H1 (cell line): ENCODE data around the gene MACROD2. TPM values are rescaled to one million over a fixed set of nuclear protein-coding genes. Genes with fewer than 3 reads are reported as not detected.

Experiments used
- NANOG ChIP-seq: IDR thresholded peaks from 2 replicates; pipeline ENCODE4 v1.6.1; 2011; ENCODE audit warnings: low read length, low read depth, mild to moderate bottlenecking, inconsistent platforms; ENCODE audit not compliant: insufficient read depth, poor library complexity, severe bottlenecking
- SIRT6 ChIP-seq: IDR thresholded peaks from one replicate; pipeline ENCODE4 v1.7.1; 2012; ENCODE audit warnings: low read length, inconsistent platforms
- polyA plus RNA-seq, 7 experiments: library from polyadenylated mRNA; depleted of rRNA in 3 of 7; stranded (reverse) in 5 of 7; unstranded in 2 of 7; fragments of >200 nt in 5 of 7; fragments of 200-250 nt in 2 of 7; gene quantifications; 1 replicate in 5 of 7; 2 replicates in 1 of 7; 4 replicates in 1 of 7; pipeline versions ENCODE4 v1.2.1 to v1.2.3, GENCODE V29; 2011 to 2013; ENCODE audit warnings: missing spikeins in 2 of 7, mixed read lengths in 2 of 7
- total RNA-seq: library from RNA; stranded (reverse); fragmentation: NEBNext Ultra II Directional; extraction: Animal tissue kit (Norgen Biotek cat#: 25700); gene quantifications from 2 replicates; pipeline ENCODE4 v1.2.1, GENCODE V29; 2021

Gene MACROD2
- total and polyA plus RNA-seq, 2 of the 8 experiments (the other 6 are each of a cell fraction or from before 2014, with no cell fraction given) = 0.70 to 3.9 TPM

DNA sequence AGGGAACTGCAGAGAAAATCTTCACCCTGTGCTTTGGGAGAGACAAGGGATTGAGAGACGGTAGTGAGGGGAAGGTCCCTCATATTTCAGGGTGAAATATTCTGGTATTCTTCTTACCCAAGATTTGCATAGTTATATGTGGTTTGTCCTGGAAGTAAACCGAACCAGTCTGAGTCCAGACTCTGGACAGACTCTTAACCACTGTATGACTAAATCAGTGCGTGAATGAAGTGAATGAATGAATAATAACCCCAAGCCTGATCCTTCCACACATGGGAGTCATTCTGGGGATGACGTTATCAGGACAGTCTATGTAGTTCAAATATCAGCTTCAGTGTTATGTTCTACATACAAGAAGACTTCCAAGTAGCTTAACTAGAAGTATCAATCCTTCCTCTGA, 1887.2 kb downstream of the MACROD2 start (continued):
- TF ChIP-seq SIRT6 (no peak), NANOG (no peak)
